HEK293T (cell line): ENCODE results near the gene VASP.
A peak's percentile ranks its signal among the peaks of the same experiment; 100 is the strongest.

Source experiments
- CTCF ChIA-PET: fragments of 350-600 bp; formaldehyde crosslinking; extraction: SDS; loops from one replicate; lab custom pipeline; 2021; ENCODE audit warnings: antibody characterized with exemption, inconsistent platforms; lab: Yijun Ruan, JAX
- POLR2A ChIA-PET: fragments of 350-600 bp; formaldehyde crosslinking; extraction: SDS; loops from one replicate; lab custom pipeline; 2020; ENCODE audit warnings: antibody characterized with exemption, inconsistent platforms; lab: Yijun Ruan, JAX
- DNase-seq: peaks from one replicate; pipeline ENCODE4 v3.0.0; 2012; ENCODE audit warnings: mixed read lengths; ENCODE audit errors: extremely low spot score
- ARNT ChIP-seq: fragments of 450-650 bp; IDR thresholded peaks from 2 replicates; pipeline ENCODE4 v1.6.1; 2017; ENCODE audit warnings: mild to moderate bottlenecking
- BHLHE40 ChIP-seq: fragments of 450-650 bp; IDR thresholded peaks from 2 replicates; pipeline ENCODE4 v1.6.1; 2016; ENCODE audit warnings: mild to moderate bottlenecking, moderate library complexity, borderline replicate concordance
- CTBP1 ChIP-seq: fragments of 450-650 bp; IDR thresholded peaks from 2 replicates; pipeline ENCODE4 v1.6.1; 2016; ENCODE audit warnings: borderline replicate concordance
- ELF4 ChIP-seq: fragments of 450-650 bp; IDR thresholded peaks from 2 replicates; pipeline ENCODE4 v1.6.1; 2017; ENCODE audit warnings: antibody characterized with exemption
- FOXA1 ChIP-seq: fragments of 450-650 bp; IDR thresholded peaks from 2 replicates; pipeline ENCODE4 v1.6.1; 2016; ENCODE audit warnings: mild to moderate bottlenecking
- FOXK2 ChIP-seq: fragments of 450-650 bp; IDR thresholded peaks from 2 replicates; pipeline ENCODE4 v1.6.1; 2016; ENCODE audit warnings: mild to moderate bottlenecking
- FOXM1 ChIP-seq: fragments of 450-650 bp; IDR thresholded peaks from 2 replicates; pipeline ENCODE4 v1.6.1; 2017; ENCODE audit warnings: mild to moderate bottlenecking, borderline replicate concordance
- HDGF ChIP-seq: fragments of 450-650 bp; IDR thresholded peaks from 2 replicates; pipeline ENCODE4 v1.6.1; 2017; ENCODE audit warnings: antibody characterized with exemption, borderline replicate concordance
- L3MBTL2 ChIP-seq: fragments of 450-650 bp; conservative IDR thresholded peaks from 2 replicates; pipeline ENCODE4 v1.6.1; 2016; ENCODE audit warnings: mild to moderate bottlenecking
- LEF1 ChIP-seq: fragments of 450-650 bp; IDR thresholded peaks from 2 replicates; pipeline ENCODE4 v1.6.1; 2017; ENCODE audit warnings: mild to moderate bottlenecking, borderline replicate concordance
- NFRKB ChIP-seq: fragments of 450-650 bp; IDR thresholded peaks from 2 replicates; pipeline ENCODE4 v1.6.1; 2016; ENCODE audit warnings: mild to moderate bottlenecking, moderate library complexity
- PKNOX1 ChIP-seq: fragments of 450-650 bp; IDR thresholded peaks from 2 replicates; pipeline ENCODE4 v1.6.1; 2016
- SP1 ChIP-seq: fragments of 450-650 bp; IDR thresholded peaks from 2 replicates; pipeline ENCODE4 v1.6.1; 2017
- SUZ12 ChIP-seq: fragments of 450-650 bp; IDR thresholded peaks from 2 replicates; pipeline ENCODE4 v1.6.1; 2016; ENCODE audit warnings: mild to moderate bottlenecking
- TARDBP ChIP-seq: fragments of 450-650 bp; IDR thresholded peaks from 2 replicates; pipeline ENCODE4 v1.6.1; 2016
- ZNF384 ChIP-seq: fragments of 450-650 bp; IDR thresholded peaks from 2 replicates; pipeline ENCODE4 v1.6.1; 2016

The VASP gene

GRCh38 chr19:45505151-45505995 lies 1.9 kb upstream of the VASP start:
- DNase-seq, result no peak

GRCh38 chr19:45505996-45506245 lies 1.4 kb upstream of the VASP start:
- CTCF ChIA-PET, result interaction anchor here (0.7 kb wide), 1 partner anchor 167 kb away, joined by 3 read pairs; no protein-coding TSS in a partner anchor
- no peak for DNase-seq
- TF ChIP-seq ZNF384 (peak; percentile 60), ELF4 (no peak)
- POLR2A ChIA-PET, result interaction anchor here (0.7 to 2.2 kb wide), 4 partner anchors 8 to 52 kb away, joined by 3 to 7 read pairs (median 4); partner anchors contain the start of gene FOSB

More at GRCh38 chr19:45505151-45505995, 1.9 kb upstream of the VASP start:
- ChIA-PET CTCF (interaction anchor here (0.7 kb wide), 1 partner anchor 168 kb away, joined by 3 read pairs; no protein-coding TSS in a partner anchor), POLR2A (interaction anchor here (0.7 to 2.2 kb wide), 4 partner anchors 8 to 53 kb away, joined by 3 to 7 read pairs (median 4); partner anchors contain the start of gene FOSB)
- TF ChIP-seq NFRKB (no peak), ARNT (no peak), BHLHE40 (no peak), CTBP1 (no peak), PKNOX1 (no peak), HDGF (no peak), FOXA1 (no peak), L3MBTL2 (no peak)

- ChIA-PET POLR2A (interaction anchor here (0.7 to 2.2 kb wide), 4 partner anchors 9 to 52 kb away, joined by 3 to 7 read pairs (median 4); partner anchors contain the start of gene FOSB), CTCF (no interaction called here)
- TF ChIP-seq FOXK2 (no peak), FOXM1 (peak; percentile 47; the same call in 1 of the 2 replicates)
- peak; percentile 89 for DNase-seq
These were observed 862 bp upstream of the VASP start for GRCh38 chr19:45506246-45506988.

- CTCF ChIA-PET, result interaction anchor here (1.1 kb wide), 1 partner anchor 29 kb away, joined by 4 read pairs; no protein-coding TSS in a partner anchor
- POLR2A ChIA-PET, result interaction anchor here (0.8 to 1.4 kb wide), 4 partner anchors 12 to 134 kb away, joined by 3 to 6 read pairs (median 4); no protein-coding TSS in a partner anchor
- no peak for TF ChIP-seq PKNOX1
- TF ChIP-seq LEF1, result no peak
- TF ChIP-seq BHLHE40, result no peak
- TF ChIP-seq FOXM1, result no peak
- no peak for TF ChIP-seq NFRKB
- no peak for TF ChIP-seq FOXK2
- no peak for TF ChIP-seq CTBP1
- TF ChIP-seq FOXA1, result no peak
- TF ChIP-seq ELF4, result no peak
- TF ChIP-seq SP1, result no peak
- TF ChIP-seq L3MBTL2, result no peak
- TF ChIP-seq HDGF, result no peak
- DNase-seq, result no peak
These were observed 665 bp downstream of the VASP start for GRCh38 chr19:45507872-45508416.

- ChIA-PET POLR2A (interaction anchor here (0.8 to 1.4 kb wide), 4 partner anchors 13 to 133 kb away, joined by 3 to 6 read pairs (median 4); no protein-coding TSS in a partner anchor), CTCF (interaction anchor here (1.1 kb wide), 1 partner anchor 30 kb away, joined by 4 read pairs; no protein-coding TSS in a partner anchor)
- TF ChIP-seq TARDBP, result no peak
- TF ChIP-seq FOXM1, result no peak
- TF ChIP-seq ZNF384, result no peak
- TF ChIP-seq ELF4, result no peak
- no peak for TF ChIP-seq BHLHE40
- TF ChIP-seq FOXK2, result no peak
- TF ChIP-seq SP1, result no peak
- no peak for TF ChIP-seq FOXA1
- TF ChIP-seq ARNT, result no peak
- TF ChIP-seq SUZ12, result no peak
- TF ChIP-seq CTBP1, result no peak
- TF ChIP-seq LEF1, result no peak
- TF ChIP-seq NFRKB, result no peak
- DNase-seq, result no peak
These were observed 1.2 kb downstream of the VASP start for GRCh38 chr19:45508417-45508860.
